HepG2 (cell line): ENCODE measurements around the gene HELZ. TPM values are rescaled to one million over a fixed set of nuclear protein-coding genes. Genes with fewer than 3 reads are reported as not detected.

ENCODE experiments used
- ATAC-seq: fragments of 200-7000 bp; cut with Tn5 transposase; 3 replicates; pipeline ENCODE4 v1.9.1; 2020; ENCODE audit warnings: mild to moderate bottlenecking, moderate library complexity
- BruUV-seq: library from RNA; stranded (reverse); fragments of 400-500 nt; replicated peaks from 2 replicates; lab custom pipeline; 2021; lab: Mats Ljungman, UMichigan
- CTCF ChIA-PET: fragments of 300-600 bp; formaldehyde crosslinking; extraction: SDS; loops from one replicate; lab custom pipeline; 2021; ENCODE audit warnings: low total read pairs, inconsistent platforms, low intra/inter-chr PET ratio; lab: Yijun Ruan, JAX
- POLR2A ChIA-PET: fragments of 350-600 bp; sonication (Branson Sonifier 250); formaldehyde crosslinking; loops from one replicate; lab custom pipeline; 2020; ENCODE audit warnings: antibody characterized with exemption, inconsistent platforms; lab: Yijun Ruan, JAX
- DNase-seq: peaks from one replicate; pipeline ENCODE4 v3.0.0-alpha.2; 2015; ENCODE audit warnings: low spot score
- FAIRE-seq: peaks from 3 replicates; lab custom pipeline; 2011; peaks lifted over from hg19 to GRCh38; lab: Jason Lieb, UNC
- H2AFZ ChIP-seq: one replicate; pipeline ENCODE4 v1.6.1; 2011; ENCODE audit warnings: low read length, inconsistent platforms
- H3K27ac ChIP-seq: fragments of 300-600 bp; 3 replicates; pipeline ENCODE4 v1.8.0; 2011; ENCODE audit warnings: mixed run types, mild to moderate bottlenecking, mixed read lengths, low read length, inconsistent platforms; ENCODE audit not compliant: insufficient read depth; ENCODE audit errors: extremely low read length
- H3K27me3 ChIP-seq, 2 experiments: fragments of 200-600 bp in 1 of 2; 2 replicates in 1 of 2; 3 replicates in 1 of 2; pipeline versions ENCODE4 v1.6.0 to v1.8.0; 2011; ENCODE audit warnings: low read length in 2 of 2, mild to moderate bottlenecking in 2 of 2, moderate library complexity in 2 of 2, inconsistent platforms in 1 of 2; ENCODE audit not compliant: insufficient read depth in 2 of 2, control insufficient read depth in 1 of 2
- H3K36me3 ChIP-seq, 2 experiments: fragments of 200-600 bp in 1 of 2; replicated peaks in 1 of 2; 2 replicates in 1 of 2; 3 replicates in 1 of 2; pipeline versions ENCODE4 v1.5.1 to v1.8.0; 2011; ENCODE audit warnings: low read length in 2 of 2, inconsistent platforms in 1 of 2; ENCODE audit not compliant: insufficient read depth in 2 of 2, control insufficient read depth in 1 of 2
- H3K4me1 ChIP-seq: 2 replicates; pipeline ENCODE4 v1.5.1; 2012; ENCODE audit warnings: low read length, inconsistent platforms; ENCODE audit not compliant: insufficient read depth
- H3K4me2 ChIP-seq: 2 replicates; pipeline ENCODE4 v1.6.0; 2011; ENCODE audit warnings: low read depth, low read length, inconsistent platforms
- H3K4me3 ChIP-seq, 3 experiments: fragments of 200-600 bp in 1 of 3; sonication (generic), shearing (Covaris generic) in 1 of 3; replicated peaks in 1 of 3; 2 replicates each; pipeline ENCODE4 v1.5.1; 2011 to 2016; ENCODE audit warnings: low read length in 3 of 3, inconsistent platforms in 2 of 3, low read depth in 2 of 3, mild to moderate bottlenecking in 2 of 3, control low read depth in 1 of 3, mixed read lengths in 1 of 3; ENCODE audit not compliant: insufficient read depth in 1 of 3
- H3K79me2 ChIP-seq: one replicate; pipeline ENCODE4 v1.6.1; 2011; ENCODE audit warnings: low read length, inconsistent platforms; ENCODE audit not compliant: insufficient read depth
- H3K9ac ChIP-seq: 2 replicates; pipeline ENCODE4 v1.6.0; 2011; ENCODE audit warnings: mild to moderate bottlenecking, low read depth, low read length, inconsistent platforms; ENCODE audit not compliant: insufficient read depth
- H3K9me3 ChIP-seq: 2 replicates; pipeline ENCODE4 v1.5.1; 2012; ENCODE audit warnings: mild to moderate bottlenecking, low read length
- H4K20me1 ChIP-seq: 2 replicates; pipeline ENCODE4 v1.6.0; 2011; ENCODE audit warnings: inconsistent platforms, mild to moderate bottlenecking, low read length, moderate library complexity; ENCODE audit not compliant: insufficient read depth
- BHLHE40 ChIP-seq: IDR thresholded peaks from 2 replicates; pipeline ENCODE4 v1.6.1; 2011; ENCODE audit warnings: low read length, improper control_type of control experiment
- MAF1 ChIP-seq: sonication (generic); formaldehyde crosslinking; IDR thresholded peaks from 2 replicates; pipeline ENCODE4 v1.5.0; 2020; ENCODE audit warnings: missing genetic modification reagents, borderline replicate concordance
- MBD4 ChIP-seq: IDR thresholded peaks from 2 replicates; pipeline ENCODE4 v1.6.1; 2012; ENCODE audit warnings: low read length, inconsistent platforms, borderline replicate concordance
- REL ChIP-seq: sonication (generic); formaldehyde crosslinking; conservative IDR thresholded peaks from 2 replicates; pipeline ENCODE4 v1.8.0; 2022; ENCODE audit warnings: mild to moderate bottlenecking, missing genetic modification reagents, moderate library complexity
- SNAI1 ChIP-seq: sonication (generic); formaldehyde crosslinking; IDR thresholded peaks from 2 replicates; pipeline ENCODE4 v1.5.0; 2020; ENCODE audit warnings: mild to moderate bottlenecking, missing genetic modification reagents, borderline replicate concordance
- TRIM24 ChIP-seq: sonication (generic); formaldehyde crosslinking; IDR thresholded peaks from 2 replicates; pipeline ENCODE4 v1.8.0; 2022; ENCODE audit warnings: mild to moderate bottlenecking, missing genetic modification reagents
- ZMAT3 ChIP-seq: sonication (generic); formaldehyde crosslinking; conservative IDR thresholded peaks from 2 replicates; pipeline ENCODE4 v1.7.0; 2021; ENCODE audit warnings: missing genetic modification reagents
- ZNF383 ChIP-seq: sonication (generic); formaldehyde crosslinking; IDR thresholded peaks from 2 replicates; pipeline ENCODE4 v1.4.0; 2020; ENCODE audit warnings: missing genetic modification reagents, mild to moderate bottlenecking, borderline replicate concordance
- ZNF510 ChIP-seq: sonication (generic); formaldehyde crosslinking; IDR thresholded peaks from 2 replicates; pipeline ENCODE4 v1.4.0; 2020; ENCODE audit warnings: low read depth, mild to moderate bottlenecking, missing genetic modification reagents
- WGBS: methylation state at CpG from one replicate; pipeline ENCODE4 v1.1.6; 2017; ENCODE audit warnings: low lambda C conversion rate; 5-methylcytosine and 5-hydroxymethylcytosine counted together
- in situ Hi-C: cut with HindIII; loops from 2 replicates; pipeline ENCODE4 v1.10.0; 2017; ENCODE audit warnings: low pct_unique_long_range_greater_than_20kb; ENCODE audit not compliant: extremely low pct_ligation_motif_present
- intact Hi-C: fragments of 100-400 bp; cut with micrococcal nuclease; formaldehyde crosslinking; loops from one replicate; pipeline ENCODE4 v1.10.0; 2022; ENCODE audit not compliant: unreplicated experiment
- polyA plus RNA-seq, 8 experiments: library from polyadenylated mRNA; depleted of rRNA in 3 of 8; stranded (reverse) in 7 of 8; unstranded in 1 of 8; fragments of >200 nt; fragmentation: Illumina TruSeq in 4 of 8; extraction: Trizol in 4 of 8; gene quantifications; 2 replicates each; pipeline versions ENCODE4 v1.2.1 to v1.2.3, GENCODE V29; 2011 to 2016; ENCODE audit warnings: low read depth in 4 of 8, missing spikeins in 1 of 8, mixed read lengths in 1 of 8; ENCODE audit not compliant: insufficient read depth in 1 of 8
- total RNA-seq, 5 experiments: library from RNA; depleted of rRNA; stranded (reverse); fragments of >200 nt; fragmentation: Illumina TruSeq; extraction: Trizol; gene quantifications; 2 replicates each; pipeline ENCODE4 v1.2.3, GENCODE V29; 2016; ENCODE audit warnings: low read depth in 1 of 5
- TF ChIP-seq, protein P1 (sequence below), 2 experiments: IDR thresholded peaks; 2 replicates each; pipeline ENCODE4 v1.6.1; 2011 to 2012; ENCODE audit warnings: low read length in 2 of 2, borderline replicate concordance in 1 of 2, low read depth in 1 of 2, mild to moderate bottlenecking in 1 of 2, moderate library complexity in 1 of 2
- TF ChIP-seq, protein P2 (sequence below): sonication (generic); formaldehyde crosslinking; IDR thresholded peaks from 2 replicates; pipeline ENCODE4 v1.4.0; 2020; ENCODE audit warnings: missing genetic modification reagents
- TF ChIP-seq, protein P3 (sequence below): IDR thresholded peaks from 2 replicates; pipeline ENCODE4 v1.6.1; 2016; ENCODE audit warnings: control low read depth
- TF ChIP-seq, protein P4 (sequence below): IDR thresholded peaks from 2 replicates; pipeline ENCODE4 v1.6.1; 2016; ENCODE audit warnings: missing compliant biosample characterization, missing genetic modification reagents, borderline replicate concordance
- TF ChIP-seq, protein P5 (sequence below): sonication (generic); formaldehyde crosslinking; IDR thresholded peaks from 2 replicates; pipeline ENCODE4 v1.9.0; 2022; ENCODE audit warnings: low read depth, missing genetic modification reagents

Gene HELZ
- total and polyA plus RNA-seq, 2 of the 13 experiments (the other 11 are each of a cell fraction or from before 2014, with no cell fraction given) = 35.3 to 52.4 TPM

DNA sequence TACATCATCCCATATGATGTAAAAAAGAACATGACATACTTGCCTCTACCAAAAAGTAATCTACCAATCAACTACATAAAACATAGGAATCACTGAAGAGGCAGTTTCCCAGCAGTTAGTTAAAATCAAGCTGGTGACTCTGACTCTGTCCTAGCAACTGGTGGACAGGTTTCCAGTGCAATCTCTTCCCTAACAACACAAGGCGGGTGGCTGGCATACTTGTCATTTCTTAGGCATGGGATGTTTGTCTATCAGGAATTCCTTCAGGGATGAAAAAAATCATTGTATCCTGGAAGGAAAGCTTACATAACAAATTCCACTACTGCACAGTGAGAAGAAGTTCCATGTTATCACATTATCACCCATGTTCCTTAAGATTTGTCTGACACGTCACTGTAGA lies 50.9 kb downstream of the HELZ start:
- no peaks in the 10 kb centered on the region for H3K79me2 ChIP-seq
- no peak for FAIRE-seq
- no peak for TF ChIP-seq REL (CRISPR knock-in tag)
- TF ChIP-seq, protein P1, sequence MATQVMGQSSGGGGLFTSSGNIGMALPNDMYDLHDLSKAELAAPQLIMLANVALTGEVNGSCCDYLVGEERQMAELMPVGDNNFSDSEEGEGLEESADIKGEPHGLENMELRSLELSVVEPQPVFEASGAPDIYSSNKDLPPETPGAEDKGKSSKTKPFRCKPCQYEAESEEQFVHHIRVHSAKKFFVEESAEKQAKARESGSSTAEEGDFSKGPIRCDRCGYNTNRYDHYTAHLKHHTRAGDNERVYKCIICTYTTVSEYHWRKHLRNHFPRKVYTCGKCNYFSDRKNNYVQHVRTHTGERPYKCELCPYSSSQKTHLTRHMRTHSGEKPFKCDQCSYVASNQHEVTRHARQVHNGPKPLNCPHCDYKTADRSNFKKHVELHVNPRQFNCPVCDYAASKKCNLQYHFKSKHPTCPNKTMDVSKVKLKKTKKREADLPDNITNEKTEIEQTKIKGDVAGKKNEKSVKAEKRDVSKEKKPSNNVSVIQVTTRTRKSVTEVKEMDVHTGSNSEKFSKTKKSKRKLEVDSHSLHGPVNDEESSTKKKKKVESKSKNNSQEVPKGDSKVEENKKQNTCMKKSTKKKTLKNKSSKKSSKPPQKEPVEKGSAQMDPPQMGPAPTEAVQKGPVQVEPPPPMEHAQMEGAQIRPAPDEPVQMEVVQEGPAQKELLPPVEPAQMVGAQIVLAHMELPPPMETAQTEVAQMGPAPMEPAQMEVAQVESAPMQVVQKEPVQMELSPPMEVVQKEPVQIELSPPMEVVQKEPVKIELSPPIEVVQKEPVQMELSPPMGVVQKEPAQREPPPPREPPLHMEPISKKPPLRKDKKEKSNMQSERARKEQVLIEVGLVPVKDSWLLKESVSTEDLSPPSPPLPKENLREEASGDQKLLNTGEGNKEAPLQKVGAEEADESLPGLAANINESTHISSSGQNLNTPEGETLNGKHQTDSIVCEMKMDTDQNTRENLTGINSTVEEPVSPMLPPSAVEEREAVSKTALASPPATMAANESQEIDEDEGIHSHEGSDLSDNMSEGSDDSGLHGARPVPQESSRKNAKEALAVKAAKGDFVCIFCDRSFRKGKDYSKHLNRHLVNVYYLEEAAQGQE (IDR thresholded peaks at IDR 0.05; ENCODE audit: borderline replicate concordance in 1 of 2, low read depth in 1 of 2, low read length in 2 of 2) = no peak
- no peak for TF ChIP-seq ZNF510 (CRISPR knock-in tag)
- TF ChIP-seq ZNF383 (CRISPR knock-in tag) = no peak
- no peak for TF ChIP-seq BHLHE40
- TF ChIP-seq, protein P2, sequence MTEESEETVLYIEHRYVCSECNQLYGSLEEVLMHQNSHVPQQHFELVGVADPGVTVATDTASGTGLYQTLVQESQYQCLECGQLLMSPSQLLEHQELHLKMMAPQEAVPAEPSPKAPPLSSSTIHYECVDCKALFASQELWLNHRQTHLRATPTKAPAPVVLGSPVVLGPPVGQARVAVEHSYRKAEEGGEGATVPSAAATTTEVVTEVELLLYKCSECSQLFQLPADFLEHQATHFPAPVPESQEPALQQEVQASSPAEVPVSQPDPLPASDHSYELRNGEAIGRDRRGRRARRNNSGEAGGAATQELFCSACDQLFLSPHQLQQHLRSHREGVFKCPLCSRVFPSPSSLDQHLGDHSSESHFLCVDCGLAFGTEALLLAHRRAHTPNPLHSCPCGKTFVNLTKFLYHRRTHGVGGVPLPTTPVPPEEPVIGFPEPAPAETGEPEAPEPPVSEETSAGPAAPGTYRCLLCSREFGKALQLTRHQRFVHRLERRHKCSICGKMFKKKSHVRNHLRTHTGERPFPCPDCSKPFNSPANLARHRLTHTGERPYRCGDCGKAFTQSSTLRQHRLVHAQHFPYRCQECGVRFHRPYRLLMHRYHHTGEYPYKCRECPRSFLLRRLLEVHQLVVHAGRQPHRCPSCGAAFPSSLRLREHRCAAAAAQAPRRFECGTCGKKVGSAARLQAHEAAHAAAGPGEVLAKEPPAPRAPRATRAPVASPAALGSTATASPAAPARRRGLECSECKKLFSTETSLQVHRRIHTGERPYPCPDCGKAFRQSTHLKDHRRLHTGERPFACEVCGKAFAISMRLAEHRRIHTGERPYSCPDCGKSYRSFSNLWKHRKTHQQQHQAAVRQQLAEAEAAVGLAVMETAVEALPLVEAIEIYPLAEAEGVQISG (CRISPR knock-in tag) = no peak
- TF ChIP-seq, protein P3, sequence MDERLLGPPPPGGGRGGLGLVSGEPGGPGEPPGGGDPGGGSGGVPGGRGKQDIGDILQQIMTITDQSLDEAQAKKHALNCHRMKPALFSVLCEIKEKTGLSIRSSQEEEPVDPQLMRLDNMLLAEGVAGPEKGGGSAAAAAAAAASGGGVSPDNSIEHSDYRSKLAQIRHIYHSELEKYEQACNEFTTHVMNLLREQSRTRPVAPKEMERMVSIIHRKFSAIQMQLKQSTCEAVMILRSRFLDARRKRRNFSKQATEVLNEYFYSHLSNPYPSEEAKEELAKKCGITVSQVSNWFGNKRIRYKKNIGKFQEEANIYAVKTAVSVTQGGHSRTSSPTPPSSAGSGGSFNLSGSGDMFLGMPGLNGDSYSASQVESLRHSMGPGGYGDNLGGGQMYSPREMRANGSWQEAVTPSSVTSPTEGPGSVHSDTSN = no peak
- no peak for TF ChIP-seq MAF1 (CRISPR knock-in tag)
- no peak for TF ChIP-seq SNAI1 (CRISPR knock-in tag)
- no peak for TF ChIP-seq TRIM24 (CRISPR knock-in tag)
- no peak for TF ChIP-seq MBD4
- TF ChIP-seq ZMAT3 (CRISPR knock-in tag) = no peak
- TF ChIP-seq, protein P4, sequence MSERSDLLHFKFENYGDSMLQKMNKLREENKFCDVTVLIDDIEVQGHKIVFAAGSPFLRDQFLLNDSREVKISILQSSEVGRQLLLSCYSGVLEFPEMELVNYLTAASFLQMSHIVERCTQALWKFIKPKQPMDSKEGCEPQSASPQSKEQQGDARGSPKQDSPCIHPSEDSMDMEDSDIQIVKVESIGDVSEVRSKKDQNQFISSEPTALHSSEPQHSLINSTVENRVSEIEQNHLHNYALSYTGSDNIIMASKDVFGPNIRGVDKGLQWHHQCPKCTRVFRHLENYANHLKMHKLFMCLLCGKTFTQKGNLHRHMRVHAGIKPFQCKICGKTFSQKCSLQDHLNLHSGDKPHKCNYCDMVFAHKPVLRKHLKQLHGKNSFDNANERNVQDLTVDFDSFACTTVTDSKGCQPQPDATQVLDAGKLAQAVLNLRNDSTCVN (CRISPR knock-in tag) = no peak
- TF ChIP-seq, protein P5, sequence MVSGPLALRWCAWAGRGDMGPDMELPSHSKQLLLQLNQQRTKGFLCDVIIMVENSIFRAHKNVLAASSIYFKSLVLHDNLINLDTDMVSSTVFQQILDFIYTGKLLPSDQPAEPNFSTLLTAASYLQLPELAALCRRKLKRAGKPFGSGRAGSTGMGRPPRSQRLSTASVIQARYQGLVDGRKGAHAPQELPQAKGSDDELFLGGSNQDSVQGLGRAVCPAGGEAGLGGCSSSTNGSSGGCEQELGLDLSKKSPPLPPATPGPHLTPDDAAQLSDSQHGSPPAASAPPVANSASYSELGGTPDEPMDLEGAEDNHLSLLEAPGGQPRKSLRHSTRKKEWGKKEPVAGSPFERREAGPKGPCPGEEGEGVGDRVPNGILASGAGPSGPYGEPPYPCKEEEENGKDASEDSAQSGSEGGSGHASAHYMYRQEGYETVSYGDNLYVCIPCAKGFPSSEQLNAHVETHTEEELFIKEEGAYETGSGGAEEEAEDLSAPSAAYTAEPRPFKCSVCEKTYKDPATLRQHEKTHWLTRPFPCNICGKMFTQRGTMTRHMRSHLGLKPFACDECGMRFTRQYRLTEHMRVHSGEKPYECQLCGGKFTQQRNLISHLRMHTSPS (CRISPR knock-in tag) = no peak

More for the DNA sequence above, 50.9 kb downstream of the HELZ start:
- Histone ChIP-seq H3K4me2 (no peak overlapping the region), H4K20me1 (peaks cover 9% of the 10 kb centered on the region; the same call in 1 of the 2 replicates), H3K9me3 (no peaks in the 10 kb centered on the region), H2AFZ (no peak overlapping the region), H3K27me3 (no peaks in the 10 kb centered on the region), H3K27ac (no peak overlapping the region), H3K4me1 (peaks cover 6% of the 10 kb centered on the region), H3K36me3 (peaks cover 23 to 56% of the 10 kb centered on the region in 2 experiments), H3K9ac (no peak overlapping the region), H3K4me3 (no peak overlapping the region)
- intact Hi-C loops = no loop called here
- DNase-seq (peak; percentile 50), ATAC-seq (peak; percentile 44; the same call in 2 of the 3 replicates)
- POLR2A ChIA-PET = no interaction called here
- 92% methylated on average over 2 of the region's 2 CpGs for WGBS
- CTCF ChIA-PET = no interaction called here
- BruUV-seq = no TSS peak
- in situ Hi-C loops = no loop called here
